GM20431 (cell line): ENCODE data around the gene DNAJA2.

Experiments
- in situ Hi-C: fragments of 300-500 bp; cut with MseI, MboI; formaldehyde crosslinking; loops from one replicate; pipeline ENCODE4 v1.15.0; 2020; ENCODE audit warnings: low sequenced_read_pairs; ENCODE audit not compliant: unreplicated experiment

DNAJA2 gene

GRCh38 chr16:46932802-46933201 is 40.7 kb downstream of the DNAJA2 start:
- in situ Hi-C loops, result no loop called here

DNA sequence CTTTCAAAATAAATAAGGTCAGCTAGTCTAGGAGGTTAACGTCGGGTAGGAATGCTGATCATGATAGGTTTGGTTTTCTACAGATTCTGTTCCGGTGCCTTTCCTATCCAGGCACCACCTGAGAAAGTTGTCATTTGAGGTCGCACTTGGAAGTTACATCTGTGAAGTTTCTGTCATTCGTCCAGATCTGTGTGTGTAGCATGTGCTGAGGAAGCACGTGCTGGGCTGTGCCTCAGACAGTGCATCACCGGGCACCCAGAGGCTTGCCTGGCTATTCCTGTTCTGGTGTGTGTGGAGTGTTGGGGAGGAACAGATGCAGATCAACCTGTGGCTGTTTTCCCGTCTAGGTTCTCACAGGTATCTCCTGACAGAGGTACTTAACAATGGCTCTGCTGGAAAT is 42.6 kb downstream of the DNAJA2 start:
- in situ Hi-C loops, result no loop called here

DNA sequence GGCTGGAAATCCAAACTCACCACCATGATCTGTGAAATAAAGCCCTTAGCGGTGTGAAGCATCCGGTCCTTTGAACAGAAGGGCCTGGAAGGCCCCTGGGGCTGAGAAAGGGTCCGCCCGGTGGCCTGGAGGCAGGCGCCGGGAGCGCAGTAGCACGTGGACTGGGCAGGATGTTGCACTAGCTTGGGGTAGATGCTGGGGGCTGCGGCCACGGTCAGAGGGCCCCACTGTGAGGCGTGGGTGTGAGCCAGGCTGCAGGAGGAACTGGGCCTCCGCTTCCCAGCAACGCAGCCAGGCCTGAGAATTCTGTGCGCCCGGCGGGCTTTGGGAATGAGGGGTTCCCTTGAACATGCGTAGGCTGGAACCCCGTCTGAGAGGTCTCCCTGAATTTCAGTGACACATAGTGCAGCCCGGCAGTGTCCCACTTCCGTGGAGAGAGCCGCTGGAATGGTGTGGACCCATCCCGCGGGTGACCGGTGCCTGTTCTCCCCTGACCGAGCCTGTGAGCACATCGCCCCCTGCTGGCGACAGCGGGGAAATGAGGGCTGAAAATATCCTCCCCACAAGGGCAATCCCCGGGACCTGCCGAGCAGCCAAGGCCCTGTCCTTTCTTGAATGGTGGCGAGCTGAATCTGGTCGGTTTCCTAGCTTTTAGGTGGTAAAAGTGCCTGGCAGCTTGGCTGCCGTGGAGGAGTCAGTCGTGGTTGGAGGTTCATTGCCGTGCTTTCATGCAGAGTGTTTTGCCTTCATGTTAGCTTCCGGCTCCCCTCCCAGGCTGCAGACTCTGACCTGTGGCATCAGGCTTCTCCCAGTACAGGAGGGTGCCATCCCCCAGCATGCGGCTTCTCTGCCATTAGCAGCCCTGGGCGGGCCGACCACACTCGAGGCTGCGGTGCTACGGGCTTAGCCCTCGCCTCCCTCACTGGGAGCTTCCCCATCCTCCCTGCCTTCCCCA is 43.8 kb downstream of the DNAJA2 start:
- in situ Hi-C loops, result no loop called here

DNA sequence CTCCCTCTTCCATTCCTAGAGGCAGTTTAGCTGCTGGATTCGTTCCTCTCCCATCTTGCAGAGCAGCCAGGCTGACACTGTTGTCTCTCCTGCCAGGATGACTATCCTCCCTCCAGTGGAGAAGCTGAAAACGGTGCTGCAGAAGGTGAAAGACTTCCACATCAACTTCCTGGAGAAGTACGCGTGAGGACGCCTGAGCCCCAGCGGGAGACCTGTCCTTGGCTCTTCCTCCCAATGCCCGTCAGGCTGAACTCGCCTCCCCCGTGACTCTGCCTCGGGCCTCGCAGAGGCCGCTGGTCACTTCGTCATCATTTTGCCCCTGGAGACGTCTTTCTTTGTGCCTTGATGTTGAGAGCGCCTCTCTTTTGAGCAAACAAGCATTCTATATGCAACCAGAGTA is 44.7 kb downstream of the DNAJA2 start:
- in situ Hi-C loops, result no loop called here

- in situ Hi-C loops, result no loop called here
Observed at GRCh38 chr16:46927273-46927672, 46.2 kb downstream of the DNAJA2 start.

- in situ Hi-C loops, result no loop called here
Observed at GRCh38 chr16:46926470-46927225, 46.8 kb downstream of the DNAJA2 start.

GRCh38 chr16:46924402-46924801 is 49.1 kb downstream of the DNAJA2 start:
- in situ Hi-C loops, result no loop called here

GRCh38 chr16:46923513-46924295 is 49.8 kb downstream of the DNAJA2 start:
- in situ Hi-C loops, result no loop called here

- in situ Hi-C loops, result no loop called here
Observed at GRCh38 chr16:46922239-46922638, 51.2 kb downstream of the DNAJA2 start.

- in situ Hi-C loops, result no loop called here
Observed at GRCh38 chr16:46920402-46921068, 52.9 kb downstream of the DNAJA2 start.

GRCh38 chr16:46918905-46919792 is 54.3 kb downstream of the DNAJA2 start:
- in situ Hi-C loops, result no loop called here

GRCh38 chr16:46918400-46918799 is 55.1 kb downstream of the DNAJA2 start:
- in situ Hi-C loops, result no loop called here

GRCh38 chr16:46916980-46917379 is 56.5 kb downstream of the DNAJA2 start:
- in situ Hi-C loops, result no loop called here

- in situ Hi-C loops, result no loop called here
Observed at GRCh38 chr16:46915483-46916025, 57.9 kb downstream of the DNAJA2 start.

DNA sequence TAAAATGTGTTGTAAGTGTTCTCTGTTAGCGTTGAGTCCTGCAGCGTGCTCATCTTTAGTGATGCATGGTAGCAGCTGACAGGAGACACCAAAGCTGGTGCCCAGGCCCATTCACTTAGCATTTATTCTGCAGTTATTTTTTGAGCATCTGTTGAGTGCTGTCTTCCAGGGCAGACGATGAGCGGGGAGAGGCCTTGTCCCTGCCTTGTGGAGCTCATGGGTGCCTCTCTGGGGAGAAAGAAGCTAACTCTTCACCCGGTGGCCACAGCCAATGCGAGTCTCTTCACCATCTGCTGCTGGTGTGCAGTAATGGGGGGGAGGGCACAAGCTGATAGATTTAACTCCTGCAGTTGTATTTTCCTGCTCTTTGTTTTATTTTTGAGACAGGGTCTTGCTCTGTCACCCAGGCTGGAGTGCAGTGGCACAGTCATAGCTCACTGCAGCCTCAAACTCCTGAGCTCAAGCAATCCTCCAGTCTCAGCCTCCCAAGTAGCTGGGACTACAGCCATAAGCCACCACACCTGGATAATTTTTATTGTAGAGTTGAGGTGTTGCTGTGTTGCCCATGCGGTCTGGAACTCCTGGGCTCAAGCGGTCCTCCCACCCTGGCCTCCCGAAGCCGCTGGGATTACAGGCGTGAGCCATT is 58.8 kb downstream of the DNAJA2 start:
- in situ Hi-C loops, result loop anchor here (5.0 kb wide), 1 partner anchor 62 kb away; no protein-coding TSS in a partner anchor

- in situ Hi-C loops, result loop anchor here (5.0 kb wide), 1 partner anchor 59 kb away; no protein-coding TSS in a partner anchor
Observed at GRCh38 chr16:46911650-46912049, 61.8 kb downstream of the DNAJA2 start.

- in situ Hi-C loops, result loop anchor here (5.0 kb wide), 1 partner anchor 59 kb away; no protein-coding TSS in a partner anchor
Observed at GRCh38 chr16:46911038-46911437, 62.4 kb downstream of the DNAJA2 start.
